ENCODE results near the gene MRPS7. TPM values are rescaled to one million over a fixed set of nuclear protein-coding genes. Genes with fewer than 3 reads are reported as not detected.

The MRPS7 gene
- total RNA-seq, result 37.2 and 42.6 TPM in 2 replicates
- total RNA-seq (2013), result 43.1 TPM
- 24.5 and 25.1 TPM in 2 replicates for polyA plus RNA-seq
- 31.6 and 31.7 TPM in 2 replicates for polyA minus RNA-seq

DNA sequence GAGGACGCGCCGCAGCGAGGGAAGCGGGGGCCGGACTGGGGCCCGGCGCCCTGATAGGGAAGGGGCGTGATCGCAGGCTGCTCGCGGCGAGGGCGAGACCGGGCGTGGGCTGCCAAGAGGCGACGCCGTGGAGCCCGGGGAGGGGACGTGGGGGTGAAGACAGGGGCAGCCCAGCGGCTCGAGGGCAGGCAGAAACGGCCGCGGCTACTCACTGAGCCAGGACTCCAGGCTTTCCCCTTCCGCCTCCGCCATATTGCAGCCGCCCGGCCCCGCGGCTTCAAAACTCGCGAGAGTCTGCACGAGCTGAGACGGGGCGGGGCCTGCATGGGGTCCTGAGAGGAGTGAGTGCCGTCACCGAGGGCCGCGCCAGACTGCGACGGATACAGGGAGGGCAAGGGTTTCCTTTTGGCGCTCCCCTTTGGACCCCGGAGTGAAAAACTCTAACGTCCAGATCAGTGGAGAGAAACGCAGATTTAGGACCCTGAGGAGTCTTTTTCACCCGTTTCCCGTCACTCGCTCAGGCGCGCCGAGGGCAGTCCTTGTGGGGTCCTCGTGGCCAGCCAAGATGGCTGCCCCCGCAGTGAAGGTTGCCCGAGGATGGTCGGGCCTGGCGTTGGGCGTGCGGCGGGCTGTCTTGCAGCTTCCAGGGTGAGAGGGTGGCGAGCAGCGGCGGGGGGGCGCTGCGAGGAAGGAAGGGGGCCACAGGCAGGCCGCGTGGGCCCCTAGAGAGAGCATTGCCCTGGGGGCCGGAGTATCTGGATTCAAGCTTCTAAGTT lies at the start of gene MRPS7, which contains the start of gene GGA3:
TSS of gene MRPS7 (plus strand) at position 544 of the 776 bp plus-strand sequence. CDS start at position 566, 22 bp downstream.
TSS of gene GGA3 (minus strand) at position 271 of the 776 bp plus-strand sequence. CDS start at position 252, 19 bp downstream.
- Histone ChIP-seq H3K9ac (ENCODE audit: low read length) (peak within 1 kb of the TSS; percentile 94), H4K20me1 (ENCODE audit: control insufficient read depth, insufficient read depth, low read length, poor library complexity, severe bottlenecking) (peaks cover 16% of the 10 kb centered on the region), H3K27ac (ENCODE audit: low read length in 2 of 2) (peak within 1 kb of the TSS; percentile 95 to 99), H3K4me1 (ENCODE audit: control insufficient read depth in 2 of 2, insufficient read depth in 2 of 2, low read length in 2 of 2) (peaks cover 25% of the 10 kb centered on the region in 2 donors), H3K4me2 (replicated peaks; ENCODE audit: low read depth, low read length, poor library complexity, severe bottlenecking) (peak within 1 kb of the TSS; percentile 88), H2AFZ (ENCODE audit: insufficient read depth, low read depth, low read length, poor library complexity, severe bottlenecking) (peak within 1 kb of the TSS; percentile 87), H3K27me3 (replicated peaks in 1 of 4; ENCODE audit: control extremely low read depth in 1 of 4, control insufficient read depth in 3 of 4, insufficient read depth in 4 of 4, low read length in 3 of 4) (no peaks in the 10 kb centered on the region), H3K9me3 (ENCODE audit: control extremely low read depth in 1 of 3, control insufficient read depth in 2 of 3, insufficient read depth in 1 of 3, low read length in 2 of 3) (no peaks in the 10 kb centered on the region), H3K4me3 (ENCODE audit: control extremely low read depth in 1 of 5, extremely low read depth in 1 of 5, insufficient read depth in 1 of 5, low read depth in 2 of 5, low read length in 4 of 5) (peak within 1 kb of the TSS; percentile 79 to 96 (median 95)), H3K36me3 (replicated peaks in 1 of 2; ENCODE audit: control extremely low read depth in 1 of 2, control insufficient read depth in 1 of 2, extremely low read depth in 1 of 2, insufficient read depth in 2 of 2, low read length in 1 of 2) (peaks cover 0 to 17% of the 10 kb centered on the region in 2 experiments), H3K79me2 (ENCODE audit: control insufficient read depth, insufficient read depth, low read length) (peaks cover 73% of the 10 kb centered on the region)
- no peaks in the 10 kb centered on the region for H3K27me3 Mint-ChIP-seq
- H3K4me3 Mint-ChIP-seq, result peak within 1 kb of the TSS; percentile 97
- WGBS (ENCODE audit: insufficient coverage), result under 1% methylated on average over 68 of the region's 69 CpGs
- peaks cover 52% of the 10 kb centered on the region for H3K4me1 Mint-ChIP-seq
- ATAC-seq (ENCODE audit: low read depth), result peak; percentile 96
- TF ChIP-seq, protein P1, sequence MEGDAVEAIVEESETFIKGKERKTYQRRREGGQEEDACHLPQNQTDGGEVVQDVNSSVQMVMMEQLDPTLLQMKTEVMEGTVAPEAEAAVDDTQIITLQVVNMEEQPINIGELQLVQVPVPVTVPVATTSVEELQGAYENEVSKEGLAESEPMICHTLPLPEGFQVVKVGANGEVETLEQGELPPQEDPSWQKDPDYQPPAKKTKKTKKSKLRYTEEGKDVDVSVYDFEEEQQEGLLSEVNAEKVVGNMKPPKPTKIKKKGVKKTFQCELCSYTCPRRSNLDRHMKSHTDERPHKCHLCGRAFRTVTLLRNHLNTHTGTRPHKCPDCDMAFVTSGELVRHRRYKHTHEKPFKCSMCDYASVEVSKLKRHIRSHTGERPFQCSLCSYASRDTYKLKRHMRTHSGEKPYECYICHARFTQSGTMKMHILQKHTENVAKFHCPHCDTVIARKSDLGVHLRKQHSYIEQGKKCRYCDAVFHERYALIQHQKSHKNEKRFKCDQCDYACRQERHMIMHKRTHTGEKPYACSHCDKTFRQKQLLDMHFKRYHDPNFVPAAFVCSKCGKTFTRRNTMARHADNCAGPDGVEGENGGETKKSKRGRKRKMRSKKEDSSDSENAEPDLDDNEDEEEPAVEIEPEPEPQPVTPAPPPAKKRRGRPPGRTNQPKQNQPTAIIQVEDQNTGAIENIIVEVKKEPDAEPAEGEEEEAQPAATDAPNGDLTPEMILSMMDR (IDR thresholded peaks at IDR 0.05), result no peak
- no peak for TF ChIP-seq EZH2 (IDR thresholded peaks at IDR 0.05; ENCODE audit: borderline replicate concordance, insufficient read depth, low read depth, low read length, poor library complexity, severe bottlenecking)
- POLR2A ChIA-PET, result interaction anchor here (0.6 to 3.2 kb wide), 11 partner anchors 9 to 195 kb away, joined by 3 to 41 read pairs (median 7); partner anchors contain the start of genes GRB2, MIF4GD, SLC25A19 and TMEM94
- H3K9me3 Mint-ChIP-seq (ENCODE audit: insufficient read depth), result no peaks in the 10 kb centered on the region
- DNase-seq, result peak; percentile 98
- H3K27ac Mint-ChIP-seq, result peak within 1 kb of the TSS; percentile 100
- CTCF ChIA-PET, result interaction anchor here (0.5 to 4.9 kb wide), 15 partner anchors 10 to 151 kb away, joined by 3 to 62 read pairs (median 5); partner anchors contain the start of genes MIF4GD and SLC25A19
- intact Hi-C loops (cut with micrococcal nuclease), result loop anchor here (1.0 kb wide), 7 partner anchors 10 to 328 kb away; partner anchors contain the start of genes GRB2, MIF4GD, SLC25A19 and TMEM94
